HTR-8/SVneo (cell line): ENCODE data around the gene BSG.

Source experiments
- DNase-seq: peaks from one replicate; pipeline ENCODE4 v3.0.0; 2011; ENCODE audit warnings: low spot score, mixed read lengths; ENCODE audit not compliant: insufficient read length
- FAIRE-seq: peaks from 2 replicates; lab custom pipeline; 2011; peaks lifted over from hg19 to GRCh38; lab: Jason Lieb, UNC

BSG gene

DNA sequence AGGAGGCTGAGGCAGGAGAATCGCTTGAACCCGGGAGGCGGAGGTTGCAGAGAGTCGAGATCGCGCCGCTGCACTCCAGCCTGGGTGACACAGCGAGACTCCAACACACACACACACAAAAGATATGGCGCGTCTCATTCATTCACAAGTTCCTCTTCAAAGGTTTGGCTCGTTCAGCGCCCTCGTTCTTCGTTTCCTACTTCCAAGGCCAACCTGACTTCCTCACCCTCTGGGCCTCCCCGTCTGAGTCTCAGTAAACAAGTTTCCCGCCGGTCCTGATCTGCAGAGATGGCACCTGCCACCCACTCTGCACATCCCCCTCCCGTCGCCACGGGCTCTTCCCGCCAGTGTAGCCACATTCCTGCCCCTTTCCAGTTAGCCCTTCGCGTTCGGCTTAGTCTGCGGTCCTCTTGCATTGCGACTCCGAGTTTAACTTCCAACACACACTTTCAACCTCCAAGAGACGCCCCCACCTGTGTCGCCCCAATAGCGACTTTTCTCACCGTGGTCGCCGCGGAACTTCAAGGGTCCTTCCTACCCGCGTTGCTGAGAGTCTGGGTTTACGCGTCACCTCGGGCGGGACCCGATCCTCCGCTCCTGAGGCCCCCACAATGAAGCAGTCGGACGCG is 1.3 kb upstream of the BSG start:
- DNase-seq (no peak), FAIRE-seq (no peak)

DNA sequence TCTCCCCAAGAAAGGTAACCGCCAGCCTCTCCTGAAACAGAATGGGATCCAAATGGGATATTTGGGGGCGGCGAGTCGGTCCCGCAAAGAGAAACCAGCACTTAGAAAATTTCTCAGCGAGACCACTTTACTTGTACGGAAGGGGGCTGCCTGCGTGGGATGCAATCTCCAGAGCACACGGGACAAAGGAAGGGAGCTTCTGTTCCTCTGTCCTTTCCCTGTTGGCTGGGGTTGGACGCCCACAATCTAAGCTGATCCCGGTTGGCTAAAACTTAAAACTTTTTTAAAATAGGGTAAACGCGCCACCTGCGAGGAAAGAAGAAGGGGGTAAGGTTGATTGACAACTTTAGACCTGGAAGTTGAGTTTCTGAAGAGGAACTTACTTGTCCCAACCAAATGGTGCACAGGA is 826 bp upstream of the BSG start:
- FAIRE-seq (no peak), DNase-seq (no peak)

DNA sequence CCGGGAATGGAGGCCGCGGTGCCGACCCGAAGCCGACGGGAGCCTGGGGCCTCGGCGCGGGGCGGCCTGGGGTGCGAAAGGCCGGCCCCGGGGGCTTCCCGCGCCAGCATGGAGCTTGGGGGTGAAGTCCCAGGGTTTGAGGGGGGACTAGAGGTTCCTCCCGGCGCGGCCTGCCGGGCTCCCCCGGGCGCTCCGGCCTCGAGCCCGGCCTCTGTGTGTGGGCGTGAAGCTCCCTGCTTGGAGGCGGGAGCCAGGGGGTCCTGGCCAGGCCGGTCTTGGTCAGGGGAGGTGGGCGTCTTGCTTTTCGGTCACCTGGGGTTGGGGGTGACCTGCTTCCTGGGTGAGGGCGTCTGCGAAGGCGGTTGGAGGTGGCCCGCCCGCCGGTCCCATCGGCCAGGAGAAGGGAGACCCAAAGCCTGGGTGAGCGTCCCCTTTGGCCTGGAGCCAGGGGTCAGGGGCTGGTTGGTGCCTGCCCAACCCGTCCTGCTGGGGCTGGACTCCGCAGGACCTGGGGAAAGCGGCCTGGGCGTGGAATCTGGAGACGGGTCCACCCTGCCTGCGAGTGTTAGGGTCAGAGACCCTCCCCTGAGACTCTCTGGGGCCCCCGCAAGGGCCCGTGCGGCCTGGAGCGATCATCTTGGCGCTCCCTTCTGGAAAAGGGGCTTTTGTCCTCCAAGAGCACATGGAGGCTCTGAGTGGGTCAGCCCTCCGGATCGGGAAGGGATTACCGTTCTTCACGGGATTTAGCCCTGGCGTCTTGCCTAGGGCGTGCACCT is 535 bp downstream of the BSG start:
- no peak for FAIRE-seq
- DNase-seq = no peak

DNA sequence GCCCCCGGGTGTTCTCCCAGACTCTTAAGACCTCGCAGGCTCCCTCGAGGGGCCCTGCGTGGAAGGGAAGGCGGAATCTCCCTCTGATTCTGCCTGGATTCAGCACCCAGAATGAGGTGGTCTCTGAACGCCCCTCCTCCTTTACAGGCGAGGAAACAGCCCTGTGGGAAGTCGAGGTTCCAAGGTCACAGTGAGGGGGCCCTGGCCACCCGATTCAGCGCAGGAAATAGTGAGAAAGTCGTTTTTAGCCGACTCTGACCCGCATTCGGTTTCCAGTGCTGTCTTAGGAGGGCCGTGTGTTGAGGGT is 1.1 kb downstream of the BSG start:
- DNase-seq (no peak), FAIRE-seq (no peak)

DNA sequence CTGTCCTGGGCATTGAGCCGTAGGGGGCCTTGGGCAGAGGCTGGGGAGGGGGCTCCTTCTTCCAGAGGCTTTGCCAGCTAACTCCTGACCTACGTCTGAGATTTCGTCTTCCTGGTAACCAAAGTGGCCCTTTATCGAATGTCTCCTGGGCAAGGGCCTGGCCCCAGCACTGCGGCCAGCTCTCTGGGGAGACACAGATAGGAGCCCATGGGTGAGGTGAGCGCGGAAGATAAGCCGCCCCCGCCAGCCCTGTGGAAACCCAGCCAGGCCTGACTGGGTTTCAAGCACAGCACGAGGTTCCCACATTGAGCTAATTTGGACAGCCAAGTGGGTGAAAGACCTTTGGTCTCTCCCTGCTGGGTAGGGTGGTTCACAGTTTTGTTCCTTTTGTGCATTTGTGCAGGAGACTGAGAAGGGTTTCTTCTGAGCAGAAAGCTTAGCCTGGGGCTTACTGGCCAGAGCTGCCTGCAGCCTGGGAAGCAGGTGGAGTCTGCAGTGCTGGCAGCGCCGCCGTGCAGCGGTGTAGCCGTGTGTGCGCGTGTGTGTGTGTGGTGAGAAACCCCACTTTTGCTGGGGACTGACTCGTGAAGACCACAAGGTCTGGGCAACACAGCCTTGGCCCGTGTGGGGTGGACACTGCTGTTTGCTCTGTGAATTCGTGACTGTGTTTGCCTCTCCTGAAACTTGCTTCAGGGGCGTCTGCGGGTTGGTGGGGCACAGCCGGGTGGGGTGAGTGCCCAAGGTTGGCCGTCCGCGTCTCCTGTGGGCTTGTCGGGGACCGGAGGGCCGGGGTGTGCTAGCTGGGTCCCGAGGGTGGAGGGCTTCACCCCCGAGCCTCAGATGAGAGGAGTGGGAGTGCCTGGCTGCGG is 2.5 kb downstream of the BSG start:
- no peak for DNase-seq
- no peak for FAIRE-seq

DNA sequence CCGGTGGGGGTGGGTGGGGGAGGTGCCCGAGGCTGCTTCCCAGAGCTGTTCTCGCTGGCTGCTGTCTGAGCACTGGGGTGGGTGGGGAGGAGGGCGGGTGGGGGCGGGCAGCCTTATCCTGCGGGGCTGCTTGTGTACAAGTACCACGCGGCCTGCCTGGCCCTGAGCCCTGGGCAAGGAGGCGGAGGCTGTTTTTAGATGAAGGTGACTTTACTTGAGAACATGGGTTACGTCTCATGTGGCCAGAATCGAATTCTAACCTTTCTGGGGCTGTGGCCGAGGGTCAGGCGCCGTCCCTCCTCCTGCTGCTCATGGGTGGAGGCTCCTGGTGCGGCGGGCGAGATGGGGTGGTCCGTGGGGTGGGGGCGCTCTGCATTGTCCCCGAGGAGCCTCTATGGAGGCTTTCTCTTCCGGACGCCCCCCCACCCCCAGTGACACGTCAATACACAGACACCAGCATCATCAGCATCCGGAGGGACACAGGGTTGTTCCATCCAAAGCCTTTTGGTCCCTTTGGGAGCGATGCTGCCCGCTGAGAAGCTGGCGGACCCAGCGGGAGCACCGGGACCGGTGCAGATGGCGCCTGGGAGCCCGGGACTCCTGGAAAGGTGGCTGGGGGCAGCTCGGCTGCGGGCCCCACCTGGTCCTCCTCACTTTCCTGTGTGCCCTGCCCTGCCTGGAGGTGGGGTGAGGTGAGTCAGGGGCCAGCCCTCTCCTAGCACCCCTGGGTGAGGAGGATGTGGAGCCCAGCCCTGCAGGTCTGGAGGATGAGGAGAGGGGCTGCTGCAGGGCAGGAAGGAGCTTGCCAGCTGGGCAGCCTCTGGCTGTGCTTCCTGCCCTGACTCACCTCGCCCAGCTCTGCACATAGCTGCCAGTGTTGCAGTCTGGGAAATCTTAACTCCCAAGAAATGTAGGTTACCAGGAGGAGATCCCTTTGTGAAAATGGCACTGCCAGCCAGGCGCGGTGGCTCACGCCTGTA is 3.4 kb downstream of the BSG start:
- FAIRE-seq (no peak), DNase-seq (peak; percentile 46)

DNA sequence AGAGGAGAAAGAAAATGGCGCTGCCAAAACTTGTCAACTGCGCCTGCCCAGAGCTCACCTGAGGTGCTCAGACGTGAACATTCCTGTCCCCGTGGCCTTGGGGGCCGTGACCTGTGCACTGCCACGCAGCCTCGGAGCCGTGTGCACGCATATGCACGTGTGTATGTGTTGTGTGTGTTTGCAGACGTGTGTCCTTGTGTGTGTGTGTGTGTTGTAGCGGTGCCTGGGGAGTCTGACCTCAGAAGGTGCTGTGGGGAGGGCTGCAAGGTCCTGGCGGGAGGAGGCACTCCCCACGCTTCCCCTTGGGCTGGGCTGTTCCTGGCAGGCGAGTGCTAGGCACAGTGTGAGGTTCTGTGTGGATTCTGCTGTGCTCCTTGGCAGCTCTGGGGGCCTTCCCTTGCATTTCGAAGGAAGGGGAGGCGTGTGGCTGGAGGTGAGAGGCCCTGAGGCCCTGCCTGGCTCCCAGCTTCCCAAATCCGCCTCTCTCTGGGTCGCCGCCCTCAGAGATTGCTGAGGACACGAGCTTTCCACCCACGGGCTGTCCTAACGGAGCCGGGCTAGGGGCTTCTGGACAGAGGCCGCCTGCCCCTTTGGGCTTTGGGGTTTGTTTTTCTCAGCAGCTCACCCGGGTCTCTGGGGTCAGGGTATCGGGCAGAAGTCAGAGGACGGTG is 4.5 kb downstream of the BSG start:
- no peak for FAIRE-seq
- DNase-seq = no peak

DNA sequence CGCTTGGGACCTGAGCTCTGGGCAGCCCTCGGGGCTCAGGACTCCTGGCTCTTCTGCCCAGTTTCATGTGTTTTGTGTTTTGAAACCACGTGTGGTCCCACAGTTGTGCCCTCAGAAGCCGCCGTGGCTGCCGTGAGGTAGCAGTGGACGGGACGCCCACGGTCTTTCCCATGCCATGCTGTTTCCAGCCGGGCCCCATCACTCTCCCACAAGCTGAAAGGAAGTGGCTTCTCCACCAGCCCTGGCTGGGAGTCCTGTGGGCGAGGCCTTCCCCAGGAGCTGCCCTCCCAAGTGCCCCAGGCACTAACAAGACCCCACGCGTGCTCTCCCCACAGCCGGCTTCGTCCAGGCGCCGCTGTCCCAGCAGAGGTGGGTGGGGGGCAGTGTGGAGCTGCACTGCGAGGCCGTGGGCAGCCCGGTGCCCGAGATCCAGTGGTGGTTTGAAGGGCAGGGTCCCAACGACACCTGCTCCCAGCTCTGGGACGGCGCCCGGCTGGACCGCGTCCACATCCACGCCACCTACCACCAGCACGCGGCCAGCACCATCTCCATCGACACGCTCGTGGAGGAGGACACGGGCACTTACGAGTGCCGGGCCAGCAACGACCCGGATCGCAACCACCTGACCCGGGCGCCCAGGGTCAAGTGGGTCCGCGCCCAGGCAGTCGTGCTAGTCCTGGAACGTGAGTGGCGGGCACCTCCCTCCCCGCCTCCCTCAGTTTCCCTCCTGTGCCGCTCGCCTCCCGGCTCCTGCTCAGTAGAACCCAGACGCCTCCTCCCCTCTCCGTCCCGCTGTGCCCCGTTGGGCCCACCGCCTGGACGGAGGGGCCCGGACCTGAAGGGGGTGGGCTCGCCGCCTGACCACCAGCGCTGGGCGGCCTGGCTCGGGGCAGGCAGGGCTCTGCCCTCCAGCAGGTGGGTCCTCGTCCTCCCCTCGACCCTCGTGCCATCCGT is 5.3 kb downstream of the BSG start:
- FAIRE-seq (no peak), DNase-seq (no peak)

DNA sequence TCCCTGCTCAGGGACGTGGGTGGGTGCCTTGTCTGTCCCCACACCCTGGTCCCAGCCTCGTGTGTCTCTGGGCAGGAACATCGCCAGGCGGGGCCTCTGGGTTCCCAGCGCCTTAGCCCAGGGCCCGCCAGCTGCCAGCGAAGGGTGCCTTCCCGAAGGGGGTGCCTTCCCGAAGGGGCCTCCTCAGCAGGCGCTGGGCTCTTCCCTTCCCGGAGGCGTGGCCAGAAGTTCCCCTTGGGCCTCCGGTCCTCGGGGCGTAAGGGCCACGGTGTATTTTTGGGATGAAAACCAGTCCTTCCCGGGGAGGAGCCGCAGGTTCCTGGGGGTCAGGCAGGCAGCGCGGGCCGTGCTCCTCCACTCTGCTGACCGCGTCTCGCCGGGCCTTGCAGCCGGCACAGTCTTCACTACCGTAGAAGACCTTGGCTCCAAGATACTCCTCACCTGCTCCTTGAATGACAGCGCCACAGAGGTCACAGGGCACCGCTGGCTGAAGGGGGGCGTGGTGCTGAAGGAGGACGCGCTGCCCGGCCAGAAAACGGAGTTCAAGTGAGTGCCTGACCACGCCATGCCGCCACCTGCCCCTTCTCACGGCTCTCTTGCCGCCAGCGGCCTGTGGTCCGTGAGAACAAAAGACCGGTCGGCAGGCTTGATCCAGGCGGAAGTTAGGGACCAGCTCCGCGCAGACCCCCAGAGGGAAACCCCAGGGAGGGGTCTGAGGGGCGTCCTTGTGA is 6.9 kb downstream of the BSG start:
- DNase-seq (no peak), FAIRE-seq (no peak)

DNA sequence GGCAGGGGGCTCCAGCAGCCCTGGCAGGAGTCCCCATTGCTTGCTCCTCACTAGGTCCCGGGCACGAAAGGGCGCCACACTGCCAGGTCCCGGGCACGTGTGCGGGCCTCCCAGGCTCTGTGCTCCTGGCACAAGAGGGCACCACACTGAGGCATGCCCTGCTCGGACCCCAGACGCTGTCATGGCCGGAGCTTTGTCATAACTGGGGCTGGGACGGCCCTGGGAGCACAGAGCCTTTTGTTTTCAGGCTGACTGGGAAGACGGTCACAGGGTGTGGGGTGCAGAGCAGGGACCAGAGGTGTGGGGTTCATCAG is 7.4 kb downstream of the BSG start:
- no peak for FAIRE-seq
- DNase-seq = no peak

DNA sequence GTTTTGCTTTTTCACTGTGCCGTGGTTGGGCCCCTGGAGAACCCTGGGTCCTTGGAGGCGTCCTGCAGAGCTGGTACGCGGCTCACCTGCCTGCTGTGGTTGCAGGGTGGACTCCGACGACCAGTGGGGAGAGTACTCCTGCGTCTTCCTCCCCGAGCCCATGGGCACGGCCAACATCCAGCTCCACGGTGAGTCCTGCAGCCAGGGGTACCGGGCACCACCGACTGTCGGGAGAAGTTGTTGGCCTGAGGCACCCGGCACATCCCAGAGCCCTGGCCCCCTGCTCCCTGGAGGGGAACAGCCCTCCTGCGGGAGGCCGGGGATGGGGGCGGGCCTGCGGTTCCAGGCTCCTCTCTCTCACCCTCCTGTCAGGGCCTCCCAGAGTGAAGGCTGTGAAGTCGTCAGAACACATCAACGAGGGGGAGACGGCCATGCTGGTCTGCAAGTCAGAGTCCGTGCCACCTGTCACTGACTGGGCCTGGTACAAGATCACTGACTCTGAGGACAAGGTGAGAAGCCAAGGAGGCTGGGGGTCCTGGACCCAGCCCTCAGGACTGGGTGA is 8.0 kb downstream of the BSG start:
- FAIRE-seq = no peak
- no peak for DNase-seq

DNA sequence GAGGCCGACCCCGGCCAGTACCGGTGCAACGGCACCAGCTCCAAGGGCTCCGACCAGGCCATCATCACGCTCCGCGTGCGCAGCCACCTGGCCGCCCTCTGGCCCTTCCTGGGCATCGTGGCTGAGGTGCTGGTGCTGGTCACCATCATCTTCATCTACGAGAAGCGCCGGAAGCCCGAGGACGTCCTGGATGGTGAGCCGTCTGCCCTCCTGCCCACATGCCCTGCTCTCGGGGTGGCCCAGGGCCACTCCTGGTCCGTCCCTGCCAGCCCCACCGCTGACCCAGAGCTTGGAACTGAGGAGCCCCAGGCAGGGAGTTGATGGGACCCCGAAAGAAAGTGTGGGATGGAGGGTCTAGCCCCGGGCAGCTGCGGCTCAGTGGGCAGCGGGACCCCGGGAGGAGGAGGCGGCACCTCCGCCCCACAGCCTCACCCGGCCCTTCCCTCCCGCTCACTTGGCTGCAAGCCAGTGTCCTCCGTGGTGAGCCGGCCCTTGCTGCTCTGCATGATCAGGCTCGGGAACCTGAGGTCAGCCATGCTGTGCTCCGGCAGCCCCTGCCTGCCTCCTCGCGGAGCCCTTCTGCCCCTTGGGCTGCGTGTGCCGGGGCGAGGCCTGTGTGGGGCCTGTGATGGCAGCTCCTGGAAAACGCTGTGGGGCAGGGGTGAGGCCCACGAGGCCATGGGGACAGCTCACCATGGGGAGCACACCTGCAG is 9.2 kb downstream of the BSG start:
- FAIRE-seq (no peak), DNase-seq (no peak)

DNA sequence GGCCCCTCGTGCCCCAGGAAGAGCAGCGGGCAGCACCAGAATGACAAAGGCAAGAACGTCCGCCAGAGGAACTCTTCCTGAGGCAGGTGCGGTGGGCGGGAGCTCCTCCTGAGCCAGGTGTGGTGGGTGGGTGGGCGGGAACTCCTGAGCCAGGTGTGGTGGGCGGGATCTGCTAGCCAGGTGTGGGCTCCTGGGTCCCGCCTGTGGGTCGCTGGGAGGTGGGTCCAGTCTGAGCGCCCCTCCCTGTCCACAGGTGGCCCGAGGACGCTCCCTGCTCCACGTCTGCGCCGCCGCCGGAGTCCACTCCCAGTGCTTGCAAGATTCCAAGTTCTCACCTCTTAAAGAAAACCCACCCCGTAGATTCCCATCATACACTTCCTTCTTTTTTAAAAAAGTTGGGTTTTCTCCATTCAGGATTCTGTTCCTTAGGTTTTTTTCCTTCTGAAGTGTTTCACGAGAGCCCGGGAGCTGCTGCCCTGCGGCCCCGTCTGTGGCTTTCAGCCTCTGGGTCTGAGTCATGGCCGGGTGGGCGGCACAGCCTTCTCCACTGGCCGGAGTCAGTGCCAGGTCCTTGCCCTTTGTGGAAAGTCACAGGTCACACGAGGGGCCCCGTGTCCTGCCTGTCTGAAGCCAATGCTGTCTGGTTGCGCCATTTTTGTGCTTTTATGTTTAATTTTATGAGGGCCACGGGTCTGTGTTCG is 10.3 kb downstream of the BSG start:
- no peak for DNase-seq

DNA sequence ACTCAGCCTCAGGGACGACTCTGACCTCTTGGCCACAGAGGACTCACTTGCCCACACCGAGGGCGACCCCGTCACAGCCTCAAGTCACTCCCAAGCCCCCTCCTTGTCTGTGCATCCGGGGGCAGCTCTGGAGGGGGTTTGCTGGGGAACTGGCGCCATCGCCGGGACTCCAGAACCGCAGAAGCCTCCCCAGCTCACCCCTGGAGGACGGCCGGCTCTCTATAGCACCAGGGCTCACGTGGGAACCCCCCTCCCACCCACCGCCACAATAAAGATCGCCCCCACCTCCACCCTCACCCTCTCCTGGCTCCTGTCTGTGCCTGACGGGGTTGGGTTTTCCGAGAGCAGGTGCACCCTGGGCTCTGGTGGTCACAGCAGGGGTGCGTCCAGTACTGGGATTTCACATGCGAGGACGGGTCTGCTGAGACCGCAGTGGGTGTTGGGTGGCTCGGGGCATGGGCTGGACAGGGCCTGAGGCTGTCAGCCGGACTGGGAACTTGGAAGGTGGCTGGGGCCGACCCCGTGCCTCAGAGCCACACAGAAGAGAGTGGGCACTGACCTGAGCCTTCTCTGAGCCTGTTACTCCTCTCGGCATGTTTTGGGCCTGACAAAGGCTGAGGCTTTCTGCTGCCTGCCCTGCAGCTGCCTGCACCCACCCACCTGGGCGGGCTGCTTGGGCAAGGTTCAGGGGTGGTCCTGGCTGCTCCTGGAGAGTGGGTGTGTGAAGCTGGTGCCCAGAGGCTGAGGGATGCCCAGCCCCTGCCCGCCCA is 11.0 kb downstream of the BSG start:
- DNase-seq (no peak), FAIRE-seq (no peak)

More for the DNA sequence above, 10.3 kb downstream of the BSG start:
- no peak for FAIRE-seq

DNA sequence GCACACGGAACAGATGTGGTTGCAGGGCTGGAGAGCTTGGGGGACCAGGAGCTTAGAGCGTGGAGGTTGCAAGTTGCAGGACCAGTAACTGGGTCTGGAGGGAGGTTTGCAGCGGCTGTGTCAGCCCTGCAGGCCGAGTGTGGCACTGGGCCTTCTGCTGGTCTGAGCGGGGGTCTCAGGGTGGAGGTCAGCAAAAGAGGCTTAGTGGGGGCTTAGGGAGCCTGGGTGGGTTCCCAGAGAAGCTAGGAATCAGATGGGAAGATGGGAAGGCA is 11.5 kb downstream of the BSG start:
- DNase-seq = no peak
- FAIRE-seq = no peak
